ENCODE data around the gene EMC9. TPM values are rescaled to one million over a fixed set of nuclear protein-coding genes. Genes with fewer than 3 reads are reported as not detected.

The EMC9 gene
- total RNA-seq, 1 experiment from 2014 or later, result 49.2 TPM

DNA sequence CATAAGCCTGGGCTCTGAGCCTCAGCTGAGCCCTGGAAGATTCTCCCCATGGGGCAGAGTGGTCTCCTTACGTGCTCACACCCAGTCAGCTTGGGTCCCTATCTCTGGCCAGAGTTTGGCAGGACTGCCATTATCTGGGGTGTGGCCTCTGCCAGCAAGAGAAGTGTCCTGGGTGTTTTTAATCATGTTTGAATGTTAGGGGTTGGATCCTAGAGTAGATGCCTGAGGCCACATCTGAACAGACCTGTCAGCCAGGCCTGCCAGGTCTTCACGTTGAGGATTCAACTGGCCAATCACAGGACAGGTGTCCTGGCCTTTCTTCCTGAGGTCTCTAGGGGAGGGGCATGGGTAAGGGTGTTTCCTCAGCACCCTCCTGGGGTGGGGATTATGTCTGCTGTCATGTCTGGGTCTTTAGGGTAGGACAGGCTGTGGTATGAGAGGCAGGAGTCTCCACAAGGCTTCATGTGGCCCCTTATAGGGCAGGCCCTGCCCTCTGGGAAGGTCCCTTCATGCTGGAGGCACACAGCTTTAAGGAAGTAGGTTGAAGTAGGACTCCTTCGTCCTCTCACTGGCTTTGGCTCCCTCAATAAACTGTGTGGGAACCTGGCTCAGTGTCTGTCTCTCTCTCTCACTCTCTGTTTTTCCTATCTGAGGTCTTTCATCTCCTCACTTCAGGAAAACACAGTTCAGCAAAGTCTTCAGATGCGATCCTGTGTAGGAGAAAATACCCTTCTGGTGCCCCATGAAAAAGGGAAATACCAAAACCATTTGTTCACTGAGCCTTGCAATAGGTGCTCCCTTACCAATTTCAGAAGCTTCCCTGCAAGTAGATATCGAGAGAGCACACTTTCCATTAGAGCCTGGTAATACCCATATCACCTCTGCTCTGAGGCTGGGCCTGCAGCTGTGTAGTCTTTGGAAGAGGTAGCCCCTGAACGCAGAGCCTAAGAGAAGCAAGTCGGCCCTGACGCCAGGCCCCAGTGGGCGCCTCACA lies 17.7 kb downstream of the EMC9 start:
- Mint-ChIP-seq H3K27ac (ENCODE audit: low read depth, unreplicated experiment) (no peak overlapping the region), H3K9me3 (ENCODE audit: unreplicated experiment) (no peaks in the 10 kb centered on the region), H3K27me3 (ENCODE audit: insufficient read depth, unreplicated experiment) (no peaks in the 10 kb centered on the region), H3K4me3 (ENCODE audit: unreplicated experiment) (no peak overlapping the region), H3K4me1 (ENCODE audit: insufficient read depth, unreplicated experiment) (no peaks in the 10 kb centered on the region), H3K36me3 (ENCODE audit: insufficient read depth, unreplicated experiment) (peaks cover 41% of the 10 kb centered on the region)
- ChIA-PET POLR2A (interaction anchor here (1.6 to 5.4 kb wide), 3 partner anchors 8 to 18 kb away, joined by 8 to 40 read pairs (median 19); partner anchors contain the start of genes DCAF11, EMC9, NRL and PSME1), CTCF (interaction anchor here (0.5 to 1.2 kb wide), 3 partner anchors 9 to 745 kb away, joined by 3 to 6 read pairs (median 4); partner anchors contain the start of genes DCAF11 and NRL)
- TF ChIP-seq, protein P1, sequence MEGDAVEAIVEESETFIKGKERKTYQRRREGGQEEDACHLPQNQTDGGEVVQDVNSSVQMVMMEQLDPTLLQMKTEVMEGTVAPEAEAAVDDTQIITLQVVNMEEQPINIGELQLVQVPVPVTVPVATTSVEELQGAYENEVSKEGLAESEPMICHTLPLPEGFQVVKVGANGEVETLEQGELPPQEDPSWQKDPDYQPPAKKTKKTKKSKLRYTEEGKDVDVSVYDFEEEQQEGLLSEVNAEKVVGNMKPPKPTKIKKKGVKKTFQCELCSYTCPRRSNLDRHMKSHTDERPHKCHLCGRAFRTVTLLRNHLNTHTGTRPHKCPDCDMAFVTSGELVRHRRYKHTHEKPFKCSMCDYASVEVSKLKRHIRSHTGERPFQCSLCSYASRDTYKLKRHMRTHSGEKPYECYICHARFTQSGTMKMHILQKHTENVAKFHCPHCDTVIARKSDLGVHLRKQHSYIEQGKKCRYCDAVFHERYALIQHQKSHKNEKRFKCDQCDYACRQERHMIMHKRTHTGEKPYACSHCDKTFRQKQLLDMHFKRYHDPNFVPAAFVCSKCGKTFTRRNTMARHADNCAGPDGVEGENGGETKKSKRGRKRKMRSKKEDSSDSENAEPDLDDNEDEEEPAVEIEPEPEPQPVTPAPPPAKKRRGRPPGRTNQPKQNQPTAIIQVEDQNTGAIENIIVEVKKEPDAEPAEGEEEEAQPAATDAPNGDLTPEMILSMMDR (IDR thresholded peaks at IDR 0.05; ENCODE audit: unreplicated experiment), result no peak
- intact Hi-C loops (cut with micrococcal nuclease), result no loop called here
- TSS peak; percentile 39 for BruUV-seq (replicated peaks)
- DNase-seq (ENCODE audit: unreplicated experiment), result no peak

DNA sequence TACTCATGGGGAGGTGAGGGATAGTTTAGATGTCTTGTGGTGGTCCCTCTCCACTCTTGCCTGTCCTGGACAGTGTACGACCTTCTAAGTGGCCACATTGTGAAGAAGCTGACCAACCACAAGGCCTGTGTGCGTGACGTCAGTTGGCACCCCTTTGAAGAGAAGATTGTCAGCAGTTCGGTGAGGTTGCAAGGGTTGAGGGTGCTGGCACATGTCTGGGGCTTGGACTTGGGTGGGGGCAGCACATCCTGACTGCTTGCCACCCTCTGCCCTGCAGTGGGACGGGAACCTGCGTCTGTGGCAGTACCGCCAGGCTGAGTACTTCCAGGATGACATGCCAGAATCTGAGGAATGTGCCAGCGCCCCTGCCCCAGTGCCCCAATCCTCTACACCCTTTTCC lies 18.5 kb downstream of the EMC9 start:
- Mint-ChIP-seq H3K9me3 (ENCODE audit: unreplicated experiment) (no peaks in the 10 kb centered on the region), H3K27me3 (ENCODE audit: insufficient read depth, unreplicated experiment) (no peaks in the 10 kb centered on the region), H3K27ac (ENCODE audit: low read depth, unreplicated experiment) (no peak overlapping the region), H3K4me3 (ENCODE audit: unreplicated experiment) (no peak overlapping the region), H3K4me1 (ENCODE audit: insufficient read depth, unreplicated experiment) (no peaks in the 10 kb centered on the region), H3K36me3 (ENCODE audit: insufficient read depth, unreplicated experiment) (peaks cover 49% of the 10 kb centered on the region)
- DNase-seq (ENCODE audit: unreplicated experiment), result no peak
- TF ChIP-seq, protein P1 (IDR thresholded peaks at IDR 0.05; ENCODE audit: unreplicated experiment), result no peak
- BruUV-seq (replicated peaks), result no TSS peak
- ChIA-PET CTCF (interaction anchor here (0.5 kb wide), 1 partner anchor 744 kb away, joined by 4 read pairs; no protein-coding TSS in a partner anchor), POLR2A (interaction anchor here (1.6 to 4.7 kb wide), 2 partner anchors 13 to 18 kb away, joined by 8 to 19 read pairs; partner anchors contain the start of genes EMC9 and PSME1)
- intact Hi-C loops (cut with micrococcal nuclease), result no loop called here

DNA sequence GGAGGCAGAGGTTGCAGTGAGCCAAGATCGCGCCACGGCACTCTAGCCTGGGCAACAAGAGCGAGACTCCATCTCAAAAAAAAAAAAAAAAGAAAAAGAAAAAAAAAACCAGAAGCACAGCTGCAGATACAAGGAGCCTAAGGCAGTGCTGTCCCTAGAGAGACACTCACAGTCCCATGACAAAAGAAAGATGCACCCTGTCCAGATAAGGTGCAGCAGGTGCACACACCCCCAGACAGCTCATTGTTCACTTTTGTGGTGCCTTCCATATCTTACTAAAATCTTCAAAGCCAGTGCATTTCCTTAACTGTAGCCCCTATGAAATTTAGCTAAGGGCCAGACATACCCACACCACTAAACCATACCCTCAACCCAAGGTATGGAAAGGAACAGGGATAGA lies 19.0 kb downstream of the EMC9 start:
- no peak for DNase-seq (ENCODE audit: unreplicated experiment)
- Mint-ChIP-seq H3K36me3 (ENCODE audit: insufficient read depth, unreplicated experiment) (peaks cover 51% of the 10 kb centered on the region), H3K4me3 (ENCODE audit: unreplicated experiment) (no peak overlapping the region), H3K4me1 (ENCODE audit: insufficient read depth, unreplicated experiment) (no peaks in the 10 kb centered on the region), H3K9me3 (ENCODE audit: unreplicated experiment) (no peaks in the 10 kb centered on the region), H3K27ac (ENCODE audit: low read depth, unreplicated experiment) (no peak overlapping the region), H3K27me3 (ENCODE audit: insufficient read depth, unreplicated experiment) (no peaks in the 10 kb centered on the region)
- ChIA-PET CTCF (no interaction called here), POLR2A (interaction anchor here (1.2 to 1.6 kb wide), 2 partner anchors 19 to 39 kb away, joined by 5 to 8 read pairs; partner anchors contain the start of genes EMC9 and IRF9)
- BruUV-seq (replicated peaks), result no TSS peak
- TF ChIP-seq, protein P1 (IDR thresholded peaks at IDR 0.05; ENCODE audit: unreplicated experiment), result no peak
- intact Hi-C loops (cut with micrococcal nuclease), result no loop called here

DNA sequence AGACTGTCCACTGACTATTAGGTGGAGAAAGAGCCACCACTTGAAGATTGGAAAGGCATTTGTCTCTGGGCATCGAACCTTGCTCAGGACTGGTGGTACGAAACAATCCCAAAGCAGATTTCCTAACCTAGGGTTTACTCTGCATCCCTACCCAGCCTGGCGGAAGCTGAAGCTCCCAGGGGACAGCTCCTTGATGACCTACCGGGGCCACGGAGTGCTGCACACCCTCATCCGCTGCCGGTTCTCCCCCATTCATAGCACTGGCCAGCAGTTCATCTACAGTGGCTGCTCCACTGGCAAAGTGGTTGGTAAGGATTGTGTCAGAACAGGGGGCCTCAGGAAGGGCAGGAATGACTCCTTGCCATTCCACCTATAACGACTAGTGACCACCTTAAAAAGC lies 20.2 kb downstream of the EMC9 start:
- Mint-ChIP-seq H3K27ac (ENCODE audit: low read depth, unreplicated experiment) (no peak overlapping the region), H3K36me3 (ENCODE audit: insufficient read depth, unreplicated experiment) (peaks cover 57% of the 10 kb centered on the region), H3K4me1 (ENCODE audit: insufficient read depth, unreplicated experiment) (no peaks in the 10 kb centered on the region), H3K27me3 (ENCODE audit: insufficient read depth, unreplicated experiment) (no peaks in the 10 kb centered on the region), H3K4me3 (ENCODE audit: unreplicated experiment) (no peak overlapping the region), H3K9me3 (ENCODE audit: unreplicated experiment) (no peaks in the 10 kb centered on the region)
- TF ChIP-seq, protein P1 (IDR thresholded peaks at IDR 0.05; ENCODE audit: unreplicated experiment), result no peak
- ChIA-PET POLR2A (interaction anchor here (0.5 to 1.2 kb wide), 2 partner anchors 40 to 74 kb away, joined by 3 to 5 read pairs; partner anchors contain the start of genes IRF9 and TM9SF1), CTCF (no interaction called here)
- intact Hi-C loops (cut with micrococcal nuclease), result no loop called here
- no TSS peak for BruUV-seq (replicated peaks)
- DNase-seq (ENCODE audit: unreplicated experiment), result no peak

Data from MCF 10A (cell line).